HCT116 (cell line): ENCODE results near the gene ELAPOR1. TPM values are rescaled to one million over a fixed set of nuclear protein-coding genes. Genes with fewer than 3 reads are reported as not detected.

ENCODE experiments used
- ATAC-seq: fragments of 200-7000 bp; cut with Tn5 transposase; 2 replicates; pipeline ENCODE4 v1.9.1; 2020; ENCODE audit warnings: mild to moderate bottlenecking, moderate library complexity
- BruUV-seq: library from RNA; stranded (reverse); fragments of 400-500 nt; replicated peaks from 2 replicates; lab custom pipeline; 2021; lab: Mats Ljungman, UMichigan
- CTCF ChIA-PET: fragments of 300-600 bp; sonication (Branson Sonifier 250); formaldehyde crosslinking; loops from one replicate; lab custom pipeline; 2021; ENCODE audit warnings: antibody characterized with exemption; lab: Charles Lee
- POLR2A ChIA-PET: fragments of 300-600, 350-600 bp; sonication (Branson Sonifier 250); formaldehyde crosslinking; loops from one replicate; lab custom pipeline; 2021; ENCODE audit warnings: antibody characterized with exemption; lab: Charles Lee
- RAD21 ChIA-PET, 2 experiments: fragments of 300-600 bp; sonication (Branson Sonifier 250); formaldehyde crosslinking; loops; one replicate each; lab custom pipeline; 2023; ENCODE audit warnings: low total read pairs in 2 of 2; ENCODE audit not compliant: uncharacterized antibody in 2 of 2, unreplicated experiment in 2 of 2, low non-redundant PET in 1 of 2; lab: Charles Lee
- DNase-seq: peaks from one replicate; pipeline ENCODE4 v3.0.0-alpha.2; 2010; ENCODE audit warnings: low read depth, low spot score
- H2AFZ ChIP-seq: fragments of 200-600 bp; shearing (Covaris generic), sonication (generic); 2 replicates; pipeline ENCODE4 v1.6.1; 2017; ENCODE audit warnings: low read depth, mixed run types, mixed read lengths, antibody characterized with exemption, low read length; ENCODE audit not compliant: poor library complexity, severe bottlenecking
- H3K27ac ChIP-seq: 2 replicates; pipeline ENCODE4 v1.5.1; 2012; ENCODE audit warnings: low read depth, low read length
- H3K27me3 ChIP-seq: fragments of 200-600 bp; sonication (generic); 2 replicates; pipeline ENCODE4 v1.6.1; 2016; ENCODE audit warnings: mixed run types, low read length, mixed read lengths; ENCODE audit not compliant: insufficient read depth
- H3K36me3 ChIP-seq, 2 experiments: fragments of 200-500 bp in 1 of 2; fragments of 200-600 bp in 1 of 2; sonication (Bioruptor generic) in 1 of 2; sonication (generic) in 1 of 2; 2 replicates each; pipeline versions ENCODE4 v1.5.1 to v1.6.1; 2014 to 2016; ENCODE audit warnings: low read length in 2 of 2, inconsistent platforms in 1 of 2, mixed read lengths in 1 of 2, mixed run types in 1 of 2; ENCODE audit not compliant: insufficient read depth in 2 of 2, control insufficient read depth in 1 of 2
- H3K4me1 ChIP-seq, 2 experiments: fragments of 200-600 bp in 1 of 2; sonication (generic) in 1 of 2; 2 replicates each; pipeline versions ENCODE4 v1.5.1 to v1.6.1; 2012 to 2017; ENCODE audit warnings: low read length in 2 of 2, inconsistent platforms in 1 of 2, mild to moderate bottlenecking in 1 of 2, mixed read lengths in 1 of 2, mixed run types in 1 of 2, moderate library complexity in 1 of 2; ENCODE audit not compliant: insufficient read depth in 2 of 2, control insufficient read depth in 1 of 2
- H3K4me2 ChIP-seq: fragments of 200-600 bp; sonication (generic); 2 replicates; pipeline ENCODE4 v1.6.1; 2017; ENCODE audit warnings: mixed run types, low read length, mixed read lengths
- H3K4me3 ChIP-seq, 2 experiments: fragments of 200-600 bp in 1 of 2; sonication (generic) in 1 of 2; replicated peaks in 1 of 2; 2 replicates each; pipeline ENCODE4 v1.5.1; 2011 to 2016; ENCODE audit warnings: low read length in 2 of 2, control low read depth in 1 of 2, low read depth in 1 of 2, mild to moderate bottlenecking in 1 of 2, mixed read lengths in 1 of 2, mixed run types in 1 of 2
- H3K79me2 ChIP-seq: fragments of 200-600 bp; sonication (generic); 2 replicates; pipeline ENCODE4 v1.6.1; 2017; ENCODE audit warnings: mild to moderate bottlenecking, mixed run types, low read length, moderate library complexity, mixed read lengths; ENCODE audit not compliant: insufficient read depth
- H3K9ac ChIP-seq: fragments of 200-600 bp; sonication (generic); 2 replicates; pipeline ENCODE4 v1.6.1; 2016; ENCODE audit warnings: low read length, mixed read lengths
- H3K9me2 ChIP-seq: fragments of 200-600 bp; sonication (generic), shearing (Covaris generic); 2 replicates; pipeline ENCODE4 v1.6.1; 2017; ENCODE audit warnings: mixed run types, mild to moderate bottlenecking, moderate library complexity; ENCODE audit not compliant: insufficient read depth
- H3K9me3 ChIP-seq, 2 experiments: fragments of 200-500 bp in 1 of 2; fragments of 200-600 bp in 1 of 2; sonication (Bioruptor generic) in 1 of 2; sonication (generic) in 1 of 2; 2 replicates each; pipeline ENCODE4 v1.6.1; 2014 to 2017; ENCODE audit warnings: low read length in 2 of 2, mixed read lengths in 2 of 2, inconsistent platforms in 1 of 2, low read depth in 1 of 2, mild to moderate bottlenecking in 1 of 2, mixed run types in 1 of 2, moderate library complexity in 1 of 2; ENCODE audit not compliant: control insufficient read depth in 1 of 2, insufficient read depth in 1 of 2
- H4K20me1 ChIP-seq: fragments of 200-600 bp; sonication (generic), shearing (Covaris generic); 2 replicates; pipeline ENCODE4 v1.6.1; 2017; ENCODE audit warnings: mixed run types, mild to moderate bottlenecking, moderate library complexity; ENCODE audit not compliant: insufficient read depth
- CBX3 ChIP-seq: IDR thresholded peaks from 2 replicates; pipeline ENCODE4 v1.6.1; 2012; ENCODE audit warnings: low read depth
- CEBPB ChIP-seq: IDR thresholded peaks from 2 replicates; pipeline ENCODE4 v1.6.1; 2012; ENCODE audit warnings: low read depth
- EGR1 ChIP-seq: IDR thresholded peaks from 2 replicates; pipeline ENCODE4 v1.6.1; 2012; ENCODE audit warnings: low read depth
- EZH2 ChIP-seq: fragments of 200-600 bp; sonication (generic); IDR thresholded peaks from 2 replicates; pipeline ENCODE4 v1.6.1; 2017; ENCODE audit warnings: antibody characterized with exemption, mixed run types
- EZH2phosphoT487 ChIP-seq: fragments of 200-600 bp; IDR thresholded peaks from 2 replicates; pipeline ENCODE4 v1.6.1; 2018; ENCODE audit warnings: antibody characterized with exemption, borderline replicate concordance
- JUND ChIP-seq: IDR thresholded peaks from 2 replicates; pipeline ENCODE4 v1.6.1; 2012
- POLR2A ChIP-seq: IDR thresholded peaks from 2 replicates; pipeline ENCODE4 v1.7.0; 2011; ENCODE audit warnings: borderline replicate concordance; ENCODE audit not compliant: insufficient read depth, insufficient read length; ENCODE audit errors: extremely low read depth
- TCF7L2 ChIP-seq: IDR thresholded peaks from 2 replicates; pipeline ENCODE4 v1.7.0; 2011; ENCODE audit warnings: borderline replicate concordance, inconsistent platforms; ENCODE audit not compliant: insufficient read depth, insufficient read length; ENCODE audit errors: extremely low read depth
- YY1 ChIP-seq: IDR thresholded peaks from 2 replicates; pipeline ENCODE4 v1.6.1; 2011; ENCODE audit warnings: low read length, low read depth, moderate library complexity, mild to moderate bottlenecking; ENCODE audit not compliant: insufficient replicate concordance; ENCODE audit errors: extremely low read depth
- intact Hi-C: fragments of 100-400 bp; cut with micrococcal nuclease; formaldehyde crosslinking; loops from 2 replicates; pipeline ENCODE4 v1.10.0; 2022
- total RNA-seq: library from RNA; stranded (reverse); gene quantifications from one replicate; pipeline ENCODE4 v1.2.1, GENCODE V29; 2021; ENCODE audit not compliant: unreplicated experiment
- TF ChIP-seq, protein P1 (sequence below): IDR thresholded peaks from 2 replicates; pipeline ENCODE4 v1.6.1; 2012; ENCODE audit warnings: low read depth
- TF ChIP-seq, protein P2 (sequence below): IDR thresholded peaks from 2 replicates; pipeline ENCODE4 v1.6.1; 2011; ENCODE audit warnings: mild to moderate bottlenecking, low read length, moderate library complexity; ENCODE audit not compliant: insufficient replicate concordance; ENCODE audit errors: extremely low read depth

ELAPOR1 gene
- total RNA-seq, 1 experiment from 2014 or later, result 0.57 TPM

DNA sequence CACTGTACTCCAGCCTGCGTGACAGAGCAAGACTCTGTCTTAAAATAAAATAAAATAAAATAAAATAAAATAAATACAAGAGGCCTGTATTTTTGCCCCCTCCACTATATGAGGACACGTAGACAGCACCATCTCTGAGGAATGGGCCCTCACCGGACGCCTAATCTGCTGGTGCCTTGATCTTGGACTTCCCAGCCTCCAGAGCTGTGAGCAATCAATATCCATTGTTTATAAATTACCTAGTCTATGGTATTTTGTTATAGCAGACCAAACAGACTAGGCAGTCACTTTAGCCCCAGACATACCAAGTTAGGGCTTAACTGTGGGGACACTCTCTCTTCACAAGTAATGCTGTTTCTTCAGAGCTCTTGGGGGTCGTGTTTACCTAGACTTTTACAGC, 6.4 kb downstream of the ELAPOR1 start:
- no TSS peak for BruUV-seq
- intact Hi-C loops, result no loop called here
- POLR2A ChIA-PET, result no interaction called here

DNA sequence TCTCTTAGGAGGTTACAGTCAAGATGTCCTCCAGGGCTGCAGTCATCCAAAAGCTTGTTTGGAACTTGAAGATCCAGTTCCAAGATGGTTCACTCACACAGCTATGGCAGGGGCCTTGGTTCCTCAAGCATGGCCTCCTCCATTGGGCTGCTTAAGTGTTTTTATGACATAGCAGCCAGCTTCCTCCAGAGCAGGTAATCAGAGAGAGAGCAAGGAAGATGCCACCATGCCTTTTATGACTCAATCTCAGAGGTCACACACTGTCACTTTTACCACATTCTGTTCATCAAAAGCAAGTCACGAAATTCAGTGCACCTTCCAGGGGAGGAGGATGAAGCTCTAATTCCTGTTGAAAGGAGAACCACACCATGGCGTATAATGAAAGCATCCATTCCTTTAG, 17.1 kb downstream of the ELAPOR1 start:
- no peaks in the 10 kb centered on the region for H3K9me3 ChIP-seq
- no peak overlapping the region for H3K4me2 ChIP-seq
- no peak overlapping the region for H3K4me3 ChIP-seq
- no peaks in the 10 kb centered on the region for H3K79me2 ChIP-seq
- H3K36me3 ChIP-seq, result no peaks in the 10 kb centered on the region
- CTCF ChIA-PET, result interaction anchor here (1.3 to 1.7 kb wide), 2 partner anchors 18 to 19 kb away, joined by 4 to 5 read pairs; no protein-coding TSS in a partner anchor
- TF ChIP-seq, protein P1, sequence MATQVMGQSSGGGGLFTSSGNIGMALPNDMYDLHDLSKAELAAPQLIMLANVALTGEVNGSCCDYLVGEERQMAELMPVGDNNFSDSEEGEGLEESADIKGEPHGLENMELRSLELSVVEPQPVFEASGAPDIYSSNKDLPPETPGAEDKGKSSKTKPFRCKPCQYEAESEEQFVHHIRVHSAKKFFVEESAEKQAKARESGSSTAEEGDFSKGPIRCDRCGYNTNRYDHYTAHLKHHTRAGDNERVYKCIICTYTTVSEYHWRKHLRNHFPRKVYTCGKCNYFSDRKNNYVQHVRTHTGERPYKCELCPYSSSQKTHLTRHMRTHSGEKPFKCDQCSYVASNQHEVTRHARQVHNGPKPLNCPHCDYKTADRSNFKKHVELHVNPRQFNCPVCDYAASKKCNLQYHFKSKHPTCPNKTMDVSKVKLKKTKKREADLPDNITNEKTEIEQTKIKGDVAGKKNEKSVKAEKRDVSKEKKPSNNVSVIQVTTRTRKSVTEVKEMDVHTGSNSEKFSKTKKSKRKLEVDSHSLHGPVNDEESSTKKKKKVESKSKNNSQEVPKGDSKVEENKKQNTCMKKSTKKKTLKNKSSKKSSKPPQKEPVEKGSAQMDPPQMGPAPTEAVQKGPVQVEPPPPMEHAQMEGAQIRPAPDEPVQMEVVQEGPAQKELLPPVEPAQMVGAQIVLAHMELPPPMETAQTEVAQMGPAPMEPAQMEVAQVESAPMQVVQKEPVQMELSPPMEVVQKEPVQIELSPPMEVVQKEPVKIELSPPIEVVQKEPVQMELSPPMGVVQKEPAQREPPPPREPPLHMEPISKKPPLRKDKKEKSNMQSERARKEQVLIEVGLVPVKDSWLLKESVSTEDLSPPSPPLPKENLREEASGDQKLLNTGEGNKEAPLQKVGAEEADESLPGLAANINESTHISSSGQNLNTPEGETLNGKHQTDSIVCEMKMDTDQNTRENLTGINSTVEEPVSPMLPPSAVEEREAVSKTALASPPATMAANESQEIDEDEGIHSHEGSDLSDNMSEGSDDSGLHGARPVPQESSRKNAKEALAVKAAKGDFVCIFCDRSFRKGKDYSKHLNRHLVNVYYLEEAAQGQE, result no peak
- TF ChIP-seq EGR1 (no peak), EZH2 (no peak), CEBPB (no peak), YY1 (no peak)
- TF ChIP-seq, protein P2, sequence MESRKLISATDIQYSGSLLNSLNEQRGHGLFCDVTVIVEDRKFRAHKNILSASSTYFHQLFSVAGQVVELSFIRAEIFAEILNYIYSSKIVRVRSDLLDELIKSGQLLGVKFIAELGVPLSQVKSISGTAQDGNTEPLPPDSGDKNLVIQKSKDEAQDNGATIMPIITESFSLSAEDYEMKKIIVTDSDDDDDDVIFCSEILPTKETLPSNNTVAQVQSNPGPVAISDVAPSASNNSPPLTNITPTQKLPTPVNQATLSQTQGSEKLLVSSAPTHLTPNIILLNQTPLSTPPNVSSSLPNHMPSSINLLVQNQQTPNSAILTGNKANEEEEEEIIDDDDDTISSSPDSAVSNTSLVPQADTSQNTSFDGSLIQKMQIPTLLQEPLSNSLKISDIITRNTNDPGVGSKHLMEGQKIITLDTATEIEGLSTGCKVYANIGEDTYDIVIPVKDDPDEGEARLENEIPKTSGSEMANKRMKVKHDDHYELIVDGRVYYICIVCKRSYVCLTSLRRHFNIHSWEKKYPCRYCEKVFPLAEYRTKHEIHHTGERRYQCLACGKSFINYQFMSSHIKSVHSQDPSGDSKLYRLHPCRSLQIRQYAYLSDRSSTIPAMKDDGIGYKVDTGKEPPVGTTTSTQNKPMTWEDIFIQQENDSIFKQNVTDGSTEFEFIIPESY, result no peak
- no peak overlapping the region for H2AFZ ChIP-seq
- BruUV-seq, result no TSS peak
- ATAC-seq (no peak), DNase-seq (no peak)
- H3K27me3 ChIP-seq, result no peaks in the 10 kb centered on the region
- H3K9me2 ChIP-seq, result no peaks in the 10 kb centered on the region; the same call in 1 of the 2 replicates
- H3K27ac ChIP-seq, result no peak overlapping the region
- H3K9ac ChIP-seq, result no peak overlapping the region
- RAD21 ChIA-PET, result no interaction called here
- no peaks in the 10 kb centered on the region for H4K20me1 ChIP-seq
- no peaks in the 10 kb centered on the region for H3K4me1 ChIP-seq
- POLR2A ChIA-PET, result no interaction called here
- intact Hi-C loops, result no loop called here

More for the DNA sequence above, 6.4 kb downstream of the ELAPOR1 start:
- Histone ChIP-seq H4K20me1 (no peaks in the 10 kb centered on the region), H3K4me1 (no peaks in the 10 kb centered on the region), H2AFZ (no peak overlapping the region), H3K36me3 (no peaks in the 10 kb centered on the region), H3K79me2 (no peaks in the 10 kb centered on the region), H3K9ac (no peak overlapping the region), H3K4me2 (no peak overlapping the region), H3K27ac (no peak overlapping the region), H3K4me3 (no peak overlapping the region), H3K27me3 (no peaks in the 10 kb centered on the region), H3K9me3 (no peaks in the 10 kb centered on the region), H3K9me2 (no peaks in the 10 kb centered on the region)
- CTCF ChIA-PET, result interaction anchor here (1.4 kb wide), 1 partner anchor 8 kb away, joined by 6 read pairs; a partner anchor contains a TSS
- no peak for DNase-seq
- ATAC-seq, result no peak
- RAD21 ChIA-PET, result no interaction called here
- TF ChIP-seq, protein P2, result no peak
- TF ChIP-seq EZH2phosphoT487 (no peak), JUND (no peak), CBX3 (no peak), EZH2 (no peak), POLR2A (no peak), TCF7L2 (no peak)
